Measurements from ENCODE around the gene RGS3.

Gene RGS3

DNA sequence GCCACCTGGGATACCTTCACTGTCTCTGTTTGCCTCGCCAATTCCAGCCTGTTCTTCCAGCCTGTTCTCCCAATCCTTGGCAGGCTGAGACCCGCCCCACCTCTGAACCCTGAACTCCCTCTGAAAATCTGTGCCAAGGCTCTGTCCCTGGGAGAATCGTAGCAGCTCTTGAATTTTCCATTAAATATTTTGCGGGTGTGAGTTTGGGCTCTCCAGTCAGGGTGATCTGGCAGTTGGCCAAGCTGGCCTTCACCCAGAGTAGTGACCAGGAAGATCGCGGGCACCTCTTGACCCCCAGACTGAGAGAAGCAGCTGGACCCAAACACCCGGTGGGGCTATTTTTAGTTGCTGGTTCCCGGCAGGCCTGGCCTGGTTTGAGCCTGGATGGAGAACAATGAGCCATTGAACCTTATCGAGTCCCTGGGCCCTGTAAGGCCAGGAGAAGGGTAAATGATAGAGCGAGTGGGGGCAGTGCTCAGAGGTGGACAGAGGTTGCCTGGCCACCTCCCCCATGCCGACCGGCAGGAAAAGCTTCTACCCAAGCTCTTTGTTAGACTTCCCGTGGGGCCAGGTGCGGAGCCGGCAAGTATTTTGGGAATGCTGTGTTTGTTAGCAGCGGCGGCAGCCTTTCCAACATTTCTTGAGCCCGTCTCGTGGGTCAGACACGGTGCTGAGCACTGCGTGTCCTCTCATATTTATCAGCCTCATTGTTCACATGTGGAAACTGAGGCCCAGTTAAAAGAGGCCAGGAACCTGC, 146.2 kb downstream of the RGS3 start:
- H3K9ac ChIP-seq (ENCODE audit: low read depth, low read length), result peak overlapping the region; percentile 62; the same call in 1 of the 2 replicates
- peak overlapping the region; percentile 78 for H3K27ac ChIP-seq (ENCODE audit: low read depth, low read length)
- H3K9me3 ChIP-seq (ENCODE audit: control insufficient read depth, insufficient read depth, low read length), result no peaks in the 10 kb centered on the region

DNA sequence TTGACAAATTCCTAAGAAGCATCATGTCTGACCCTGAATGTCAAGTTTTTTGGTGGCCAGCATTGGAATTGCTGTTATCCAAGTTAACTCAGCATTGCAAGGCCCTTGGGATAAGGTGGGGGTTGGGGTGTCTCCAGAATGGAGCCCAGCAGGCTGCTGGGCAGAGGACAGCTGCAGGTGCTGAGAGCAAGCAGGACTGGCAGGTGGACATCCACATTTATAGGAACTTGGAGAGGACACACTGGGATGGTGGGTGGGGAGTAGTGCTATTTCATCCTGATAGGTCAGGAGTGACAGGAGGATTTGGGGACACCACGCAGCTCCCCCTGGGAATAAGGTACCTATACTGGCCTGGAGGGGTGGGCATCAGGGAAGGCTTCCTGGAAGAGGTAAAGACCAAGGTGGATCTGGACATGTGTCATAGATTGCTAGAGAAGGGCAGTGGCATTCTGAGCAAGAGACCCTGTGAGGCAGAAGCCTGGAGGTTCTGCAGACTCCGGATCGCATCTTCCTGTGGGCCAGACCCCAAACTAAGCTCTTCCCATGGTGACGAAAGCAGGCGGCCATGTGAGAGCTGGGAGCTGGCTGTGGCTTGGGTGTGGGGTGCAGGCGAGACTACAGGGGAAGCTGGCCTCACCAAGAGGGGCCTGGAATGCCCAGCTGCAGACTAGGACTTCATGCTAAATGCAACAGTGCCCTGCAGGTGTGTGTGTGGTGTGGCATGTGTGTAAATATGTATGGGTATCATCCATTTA, 148.1 kb downstream of the RGS3 start:
- no peaks in the 10 kb centered on the region for H3K27me3 ChIP-seq (ENCODE audit: control insufficient read depth, insufficient read depth, low read length)
- H3K9ac ChIP-seq (ENCODE audit: low read depth, low read length), result no peak overlapping the region
- H3K9me3 ChIP-seq (ENCODE audit: control insufficient read depth, insufficient read depth, low read length), result no peaks in the 10 kb centered on the region
- no peak overlapping the region for H3K27ac ChIP-seq (ENCODE audit: low read depth, low read length)
- no peaks in the 10 kb centered on the region for H3K36me3 ChIP-seq (ENCODE audit: control insufficient read depth, insufficient read depth, low read length)
- peaks cover 21% of the 10 kb centered on the region for H3K4me1 ChIP-seq (ENCODE audit: control insufficient read depth, insufficient read depth, low read length)
- no peak overlapping the region for H3K4me3 ChIP-seq (ENCODE audit: low read depth, low read length)

More for the DNA sequence above, 146.2 kb downstream of the RGS3 start:
- H3K4me3 ChIP-seq (ENCODE audit: low read depth, low read length), result no peak overlapping the region
- no peaks in the 10 kb centered on the region for H3K36me3 ChIP-seq (ENCODE audit: control insufficient read depth, insufficient read depth, low read length)
- peaks cover 21% of the 10 kb centered on the region for H3K4me1 ChIP-seq (ENCODE audit: control insufficient read depth, insufficient read depth, low read length)
- no peaks in the 10 kb centered on the region for H3K27me3 ChIP-seq (ENCODE audit: control insufficient read depth, insufficient read depth, low read length)

DNA sequence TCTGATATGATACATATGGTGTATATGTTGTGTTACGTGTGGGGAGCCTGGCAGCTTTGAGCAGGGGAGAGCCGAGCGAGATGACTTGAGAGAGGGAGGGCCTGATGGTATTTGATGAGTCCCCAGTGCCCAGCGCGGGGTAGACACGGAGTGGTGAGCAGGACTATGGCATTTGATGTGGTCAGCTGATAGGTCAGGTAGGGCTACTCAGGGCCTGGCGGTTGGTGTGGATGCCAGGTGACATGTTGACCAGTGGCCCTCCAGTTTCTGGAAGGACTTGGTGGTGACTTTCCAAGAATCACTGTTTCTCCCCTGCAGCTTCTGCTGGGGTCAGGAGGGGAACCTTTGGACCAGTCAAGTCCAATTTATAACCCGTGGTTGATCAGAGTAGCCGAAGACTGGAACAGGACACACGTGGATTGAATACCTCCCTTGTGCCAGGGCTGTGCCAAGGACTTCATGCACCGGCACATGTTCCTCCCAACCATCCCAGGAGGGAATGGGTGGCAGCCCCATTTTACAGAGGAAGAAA, 148.8 kb downstream of the RGS3 start:
- Histone ChIP-seq H3K36me3 (ENCODE audit: control insufficient read depth, insufficient read depth, low read length) (no peaks in the 10 kb centered on the region), H3K27ac (ENCODE audit: low read depth, low read length) (no peak overlapping the region), H3K27me3 (ENCODE audit: control insufficient read depth, insufficient read depth, low read length) (no peaks in the 10 kb centered on the region), H3K9ac (ENCODE audit: low read depth, low read length) (no peak overlapping the region), H3K9me3 (ENCODE audit: control insufficient read depth, insufficient read depth, low read length) (no peaks in the 10 kb centered on the region), H3K4me3 (ENCODE audit: low read depth, low read length) (no peak overlapping the region), H3K4me1 (ENCODE audit: control insufficient read depth, insufficient read depth, low read length) (peaks cover 21% of the 10 kb centered on the region)

DNA sequence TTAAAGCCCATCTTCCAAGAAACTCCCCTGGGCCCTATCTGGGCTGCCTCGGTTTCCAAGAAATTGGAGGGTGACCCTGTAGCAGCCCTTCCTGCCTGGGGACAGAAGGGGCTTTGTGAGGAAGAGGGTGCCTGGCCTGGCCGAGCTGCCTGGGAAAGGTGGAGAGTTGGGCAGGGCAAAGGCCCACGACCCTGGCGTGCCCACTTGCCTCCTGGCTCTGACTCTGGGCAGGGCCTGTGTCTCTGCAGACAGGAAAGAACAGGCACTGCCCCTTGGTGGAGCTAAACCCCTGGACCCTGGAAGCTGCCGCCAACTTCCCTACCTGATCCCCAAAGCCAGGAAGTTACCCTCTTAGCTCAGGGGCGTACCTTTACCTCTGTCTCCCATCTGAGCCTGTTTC, 149.3 kb downstream of the RGS3 start:
- Histone ChIP-seq H3K4me1 (ENCODE audit: control insufficient read depth, insufficient read depth, low read length) (peaks cover 21% of the 10 kb centered on the region), H3K9ac (ENCODE audit: low read depth, low read length) (no peak overlapping the region), H3K27me3 (ENCODE audit: control insufficient read depth, insufficient read depth, low read length) (no peaks in the 10 kb centered on the region), H3K27ac (ENCODE audit: low read depth, low read length) (no peak overlapping the region), H3K4me3 (ENCODE audit: low read depth, low read length) (no peak overlapping the region), H3K36me3 (ENCODE audit: control insufficient read depth, insufficient read depth, low read length) (no peaks in the 10 kb centered on the region), H3K9me3 (ENCODE audit: control insufficient read depth, insufficient read depth, low read length) (no peaks in the 10 kb centered on the region)

- H3K4me3 ChIP-seq (ENCODE audit: low read depth, low read length), result no peak overlapping the region
- no peaks in the 10 kb centered on the region for H3K27me3 ChIP-seq (ENCODE audit: control insufficient read depth, insufficient read depth, low read length)
- H3K4me1 ChIP-seq (ENCODE audit: control insufficient read depth, insufficient read depth, low read length), result peaks cover 21% of the 10 kb centered on the region
- no peak overlapping the region for H3K27ac ChIP-seq (ENCODE audit: low read depth, low read length)
- no peaks in the 10 kb centered on the region for H3K36me3 ChIP-seq (ENCODE audit: control insufficient read depth, insufficient read depth, low read length)
- H3K9ac ChIP-seq (ENCODE audit: low read depth, low read length), result no peak overlapping the region
- H3K9me3 ChIP-seq (ENCODE audit: control insufficient read depth, insufficient read depth, low read length), result no peaks in the 10 kb centered on the region
Observed at GRCh38 chr9:113613815-113614413, 150.4 kb downstream of the RGS3 start.

DNA sequence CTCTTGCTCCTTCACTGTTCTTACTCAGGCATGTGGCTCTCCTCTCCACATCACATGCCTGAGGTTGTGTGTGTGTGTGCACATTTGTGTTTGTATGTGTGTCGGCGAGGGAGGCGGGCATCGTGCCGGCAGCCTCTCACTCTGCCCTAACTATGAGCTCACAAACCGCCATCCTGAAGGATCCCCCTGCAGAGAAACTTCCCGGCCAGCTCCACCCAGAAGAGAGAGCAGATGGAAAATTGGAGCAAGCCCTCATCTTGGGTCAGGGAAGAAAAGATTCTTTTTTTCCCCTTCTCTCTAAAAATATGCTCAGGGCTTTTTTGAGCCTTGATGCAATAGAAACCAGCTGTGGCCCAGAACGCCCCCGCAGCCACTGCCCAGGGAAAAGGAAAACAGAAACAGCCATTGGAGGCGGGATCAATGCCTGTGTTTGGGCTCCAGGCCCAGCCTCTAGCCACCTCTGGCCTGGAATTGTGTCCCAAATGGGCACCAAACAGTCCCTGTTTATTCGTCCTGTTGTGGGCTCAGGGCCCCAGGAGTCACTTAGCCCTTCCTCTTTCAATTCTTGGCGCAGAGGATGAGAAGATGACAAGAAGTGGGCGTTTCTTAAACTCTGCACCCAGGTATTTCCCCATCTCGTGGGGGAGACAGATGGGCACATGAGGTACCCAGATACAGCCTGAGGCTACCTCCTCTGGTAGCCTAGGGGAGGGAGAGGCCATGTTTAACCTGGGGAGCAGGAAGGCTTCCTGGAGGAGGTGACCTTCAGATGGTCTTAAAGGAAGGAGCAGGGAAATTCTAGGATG, 151.5 kb downstream of the RGS3 start:
- no peak overlapping the region for H3K4me3 ChIP-seq (ENCODE audit: low read depth, low read length)
- H3K27ac ChIP-seq (ENCODE audit: low read depth, low read length), result no peak overlapping the region
- no peaks in the 10 kb centered on the region for H3K27me3 ChIP-seq (ENCODE audit: control insufficient read depth, insufficient read depth, low read length)
- H3K9ac ChIP-seq (ENCODE audit: low read depth, low read length), result no peak overlapping the region
- no peaks in the 10 kb centered on the region for H3K9me3 ChIP-seq (ENCODE audit: control insufficient read depth, insufficient read depth, low read length)
- no peaks in the 10 kb centered on the region for H3K36me3 ChIP-seq (ENCODE audit: control insufficient read depth, insufficient read depth, low read length)
- H3K4me1 ChIP-seq (ENCODE audit: control insufficient read depth, insufficient read depth, low read length), result peaks cover 17% of the 10 kb centered on the region

DNA sequence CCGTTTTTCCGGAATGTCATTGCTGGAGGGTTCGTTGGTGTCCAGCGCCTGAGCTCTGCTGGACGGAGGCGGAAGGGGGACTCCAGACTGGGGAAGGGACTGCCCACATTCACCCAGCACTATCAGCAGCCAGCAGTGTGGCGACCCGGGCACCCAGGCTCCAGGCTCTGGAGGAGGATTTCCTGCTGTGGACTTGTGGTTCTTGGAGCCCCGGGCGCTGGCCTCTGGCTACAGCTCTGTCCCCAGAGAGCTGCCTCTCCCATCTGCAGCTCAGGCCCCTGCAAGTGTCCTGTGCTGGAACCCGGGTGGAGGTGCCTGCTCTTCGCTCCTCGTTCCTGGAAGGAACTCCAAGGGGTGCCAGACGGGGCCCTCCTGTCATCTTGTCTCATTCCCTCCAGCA, 152.6 kb downstream of the RGS3 start:
- no peak overlapping the region for H3K27ac ChIP-seq (ENCODE audit: low read depth, low read length)
- no peaks in the 10 kb centered on the region for H3K9me3 ChIP-seq (ENCODE audit: control insufficient read depth, insufficient read depth, low read length)
- H3K36me3 ChIP-seq (ENCODE audit: control insufficient read depth, insufficient read depth, low read length), result no peaks in the 10 kb centered on the region
- H3K4me1 ChIP-seq (ENCODE audit: control insufficient read depth, insufficient read depth, low read length), result peaks cover 17% of the 10 kb centered on the region
- no peaks in the 10 kb centered on the region for H3K27me3 ChIP-seq (ENCODE audit: control insufficient read depth, insufficient read depth, low read length)
- H3K9ac ChIP-seq (ENCODE audit: low read depth, low read length), result no peak overlapping the region
- H3K4me3 ChIP-seq (ENCODE audit: low read depth, low read length), result no peak overlapping the region

GRCh38 chr9:113616621-113617496, 153.3 kb downstream of the RGS3 start:
- peaks cover 21% of the 10 kb centered on the region for H3K4me1 ChIP-seq (ENCODE audit: control insufficient read depth, insufficient read depth, low read length)
- no peak overlapping the region for H3K27ac ChIP-seq (ENCODE audit: low read depth, low read length)
- no peaks in the 10 kb centered on the region for H3K36me3 ChIP-seq (ENCODE audit: control insufficient read depth, insufficient read depth, low read length)
- H3K9ac ChIP-seq (ENCODE audit: low read depth, low read length), result no peak overlapping the region
- H3K27me3 ChIP-seq (ENCODE audit: control insufficient read depth, insufficient read depth, low read length), result no peaks in the 10 kb centered on the region
- H3K4me3 ChIP-seq (ENCODE audit: low read depth, low read length), result no peak overlapping the region
- no peaks in the 10 kb centered on the region for H3K9me3 ChIP-seq (ENCODE audit: control insufficient read depth, insufficient read depth, low read length)

DNA sequence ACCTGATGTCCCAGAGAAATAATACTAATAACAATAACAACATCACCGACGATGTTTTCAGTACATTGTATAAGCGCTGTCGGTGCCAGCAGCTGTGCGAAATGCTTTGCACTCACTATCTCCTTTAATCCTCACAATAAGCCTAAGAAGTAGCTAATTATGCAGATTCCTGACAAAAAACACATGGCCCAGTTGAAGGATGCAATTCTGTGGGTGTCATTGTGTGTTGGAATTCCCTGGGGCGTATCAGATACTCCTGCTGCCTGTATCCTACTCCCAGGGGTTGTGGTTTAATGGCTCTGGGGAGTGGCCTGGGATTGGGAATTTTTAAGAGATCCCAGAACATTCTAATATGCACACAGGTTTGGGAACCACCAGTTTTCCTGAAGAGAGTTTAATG, 154.0 kb downstream of the RGS3 start:
- Histone ChIP-seq H3K9ac (ENCODE audit: low read depth, low read length) (no peak overlapping the region), H3K9me3 (ENCODE audit: control insufficient read depth, insufficient read depth, low read length) (no peaks in the 10 kb centered on the region), H3K4me3 (ENCODE audit: low read depth, low read length) (no peak overlapping the region), H3K4me1 (ENCODE audit: control insufficient read depth, insufficient read depth, low read length) (peaks cover 27% of the 10 kb centered on the region), H3K27me3 (ENCODE audit: control insufficient read depth, insufficient read depth, low read length) (no peaks in the 10 kb centered on the region), H3K36me3 (ENCODE audit: control insufficient read depth, insufficient read depth, low read length) (no peaks in the 10 kb centered on the region), H3K27ac (ENCODE audit: low read depth, low read length) (no peak overlapping the region)
